HG02970 (cell line): ENCODE measurements around the gene QPCT.
"Not testable (repeated sequence)": the region's sequence is repeated elsewhere in the genome, so short reads cannot be mapped to it uniquely, and the experiment has no call there.

Source experiments
- ATAC-seq: cut with Tn5 transposase; IDR thresholded peaks from one replicate; pipeline ENCODE4 v1.9.1; 2021; ENCODE audit warnings: mild to moderate bottlenecking, moderate library complexity, moderate number of reproducible peaks; ENCODE audit not compliant: unreplicated experiment, low FRiP score

The QPCT gene

DNA sequence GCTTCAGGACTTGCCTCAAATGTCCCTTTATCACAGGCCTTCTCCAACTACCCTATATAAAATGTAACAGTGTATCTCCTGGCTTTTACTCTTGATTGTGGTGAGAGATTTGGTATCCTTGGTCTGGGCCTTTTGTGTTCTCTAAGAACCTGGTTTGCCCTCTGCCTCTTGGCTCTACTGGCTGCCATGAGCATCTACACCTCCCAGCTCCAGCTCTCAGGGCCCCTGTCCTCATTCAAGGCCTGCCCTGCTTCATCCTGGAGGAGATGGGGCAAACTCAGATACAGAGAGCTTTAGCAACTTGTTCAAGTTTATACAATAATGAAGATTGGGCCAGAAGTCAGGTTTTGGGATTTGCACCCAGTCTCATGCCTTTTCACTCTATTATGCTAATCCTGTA, 45.0 kb downstream of the QPCT start:
- no peak for ATAC-seq

DNA sequence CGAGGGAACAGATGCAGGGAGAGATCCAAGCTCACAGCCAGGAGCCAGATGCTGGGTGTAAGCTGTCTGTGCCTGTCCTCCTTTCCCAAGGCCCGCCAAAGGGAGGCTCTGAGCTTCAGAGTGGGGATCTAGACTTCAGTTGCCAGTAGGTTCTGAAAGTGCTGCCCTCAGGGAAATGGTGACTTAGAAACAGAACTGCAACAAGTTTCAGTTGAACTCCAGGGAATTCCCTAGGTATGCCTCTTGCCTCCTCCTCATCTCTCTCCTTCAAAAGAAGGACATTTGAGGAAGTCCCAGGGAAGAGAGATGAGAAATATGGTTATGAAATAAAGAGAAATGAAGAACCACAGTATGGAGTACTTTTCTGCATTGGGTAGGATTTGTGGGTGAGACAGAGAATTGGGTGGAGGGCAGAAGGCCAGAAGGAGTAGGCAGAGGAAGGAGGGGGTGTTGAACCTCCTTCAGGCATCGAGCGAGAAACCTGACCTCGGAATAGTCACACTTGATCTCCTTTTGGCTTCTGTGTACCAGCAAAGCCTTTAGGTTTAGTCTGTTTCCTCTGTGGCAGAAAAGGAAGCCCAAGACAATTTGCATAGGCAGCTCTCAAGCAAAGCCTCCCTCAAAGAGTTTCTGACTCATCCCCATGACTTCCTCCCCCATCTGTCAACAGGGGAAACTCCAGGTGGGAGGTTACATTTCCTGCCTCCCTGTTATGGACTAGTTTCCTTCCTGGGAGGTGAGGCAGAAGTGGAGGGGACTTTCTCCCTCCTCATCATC, 45.7 kb downstream of the QPCT start:
- peak; percentile 84 for ATAC-seq

DNA sequence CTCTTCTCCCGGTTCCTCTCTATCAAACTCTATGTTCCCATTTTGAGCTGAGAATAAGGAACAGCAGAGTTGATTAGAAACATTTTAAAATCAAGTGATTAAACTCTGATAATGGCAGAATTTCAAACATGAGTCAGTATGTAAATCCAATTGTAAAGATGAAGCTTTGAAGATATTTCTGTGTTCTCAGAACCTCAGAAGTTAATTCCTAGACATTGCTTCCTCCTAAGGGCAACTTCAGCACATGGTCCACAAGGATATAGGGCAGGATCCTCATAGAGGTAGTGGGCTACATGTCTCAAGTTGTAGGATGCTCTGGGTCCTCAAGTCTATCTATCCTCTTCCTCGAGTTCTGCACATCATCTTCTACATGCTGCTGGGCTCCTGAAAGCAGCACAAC, 46.3 kb downstream of the QPCT start:
- no peak for ATAC-seq

DNA sequence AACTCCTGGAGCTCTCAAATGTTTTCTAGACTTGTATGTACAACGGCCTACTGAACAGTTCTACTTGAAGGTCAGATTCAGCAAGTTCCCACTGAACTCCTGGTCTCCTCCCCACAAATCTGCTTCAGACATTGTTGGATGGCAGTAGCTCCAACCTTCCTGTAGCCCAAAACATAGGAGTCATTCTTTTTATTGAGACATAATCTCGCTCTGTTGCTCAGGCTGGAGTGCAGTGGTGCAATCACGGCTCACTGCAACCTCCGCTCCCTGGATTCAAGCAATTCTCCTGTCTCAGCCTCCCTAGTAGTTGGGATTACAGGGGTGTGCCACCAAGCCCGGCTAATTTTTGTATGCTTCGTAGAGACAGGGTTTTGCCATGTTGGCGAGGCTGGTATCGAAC, 47.3 kb downstream of the QPCT start:
- ATAC-seq = no peak

DNA sequence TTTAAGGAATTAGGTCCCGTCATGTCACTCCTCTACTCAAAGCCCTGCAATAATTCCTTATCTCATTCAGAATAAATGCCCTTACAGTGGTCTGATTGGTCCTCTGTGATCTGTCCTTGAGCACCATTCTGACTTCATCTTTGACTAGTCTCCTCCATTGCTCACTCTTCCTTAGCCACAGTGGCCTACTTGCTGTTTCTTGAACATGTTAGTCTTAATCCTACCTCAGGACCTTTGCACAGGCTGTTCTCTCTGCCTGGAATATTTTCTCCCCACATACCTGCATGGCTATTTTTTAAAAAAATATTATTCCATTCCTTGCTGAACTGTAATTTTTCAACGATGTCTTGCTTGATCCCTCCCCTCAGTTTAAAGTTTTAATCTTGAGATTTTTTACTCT, 48.0 kb downstream of the QPCT start:
- no peak for ATAC-seq

DNA sequence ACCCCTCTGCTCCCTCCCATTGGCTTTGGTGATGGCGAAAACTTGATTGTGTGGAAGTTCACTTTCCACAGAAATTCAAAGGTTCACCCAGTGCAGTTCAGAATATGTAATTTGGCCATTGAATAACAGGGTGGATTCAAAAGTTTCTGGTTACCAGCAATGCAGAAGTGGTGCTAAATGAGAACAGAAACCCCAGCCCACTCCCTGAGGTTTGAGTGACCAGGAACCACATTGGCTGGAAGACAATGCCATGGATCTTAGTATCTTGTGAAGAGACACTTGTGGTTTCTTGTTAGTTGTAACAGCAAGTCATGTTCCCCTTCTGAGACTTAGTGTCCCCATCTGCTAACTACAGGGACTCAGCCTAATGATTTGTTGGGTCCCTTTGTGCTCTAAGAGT, 49.8 kb downstream of the QPCT start:
- no peak for ATAC-seq

DNA sequence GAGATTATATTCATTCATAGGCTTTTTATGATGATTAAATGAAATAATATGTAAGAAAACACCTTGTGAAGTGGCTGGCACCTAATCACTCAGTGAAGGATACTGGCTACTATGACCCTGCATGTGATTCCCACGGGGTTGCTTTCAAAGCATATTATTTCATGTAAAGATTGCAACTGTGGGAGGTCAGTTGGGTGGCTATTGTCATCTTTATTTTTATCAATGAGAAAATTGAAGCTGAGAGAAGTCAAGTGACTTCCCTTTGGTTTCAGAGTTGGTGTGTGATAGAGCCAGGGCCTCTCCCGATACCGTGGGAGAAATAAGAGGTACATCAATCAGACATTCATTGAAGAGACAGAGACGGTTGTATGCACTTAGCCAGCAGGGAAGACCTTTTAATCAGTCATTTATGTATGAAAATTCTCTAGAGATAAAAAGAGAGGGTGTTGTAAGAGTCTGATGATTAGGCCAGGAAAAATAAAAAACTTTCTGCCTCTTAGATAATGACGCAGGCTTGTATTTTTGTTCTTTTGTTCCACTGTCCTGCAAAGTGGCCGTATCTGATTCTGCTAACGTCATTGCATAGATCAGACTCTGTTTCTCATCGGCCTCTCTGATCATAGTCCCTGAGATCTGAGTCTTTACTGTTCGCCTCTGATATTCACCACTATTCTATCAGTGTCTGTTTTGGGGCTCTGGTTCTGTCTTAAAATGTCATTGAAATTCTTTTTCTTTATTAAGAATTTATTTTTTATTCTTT, 50.5 kb downstream of the QPCT start:
- no peak for ATAC-seq

DNA sequence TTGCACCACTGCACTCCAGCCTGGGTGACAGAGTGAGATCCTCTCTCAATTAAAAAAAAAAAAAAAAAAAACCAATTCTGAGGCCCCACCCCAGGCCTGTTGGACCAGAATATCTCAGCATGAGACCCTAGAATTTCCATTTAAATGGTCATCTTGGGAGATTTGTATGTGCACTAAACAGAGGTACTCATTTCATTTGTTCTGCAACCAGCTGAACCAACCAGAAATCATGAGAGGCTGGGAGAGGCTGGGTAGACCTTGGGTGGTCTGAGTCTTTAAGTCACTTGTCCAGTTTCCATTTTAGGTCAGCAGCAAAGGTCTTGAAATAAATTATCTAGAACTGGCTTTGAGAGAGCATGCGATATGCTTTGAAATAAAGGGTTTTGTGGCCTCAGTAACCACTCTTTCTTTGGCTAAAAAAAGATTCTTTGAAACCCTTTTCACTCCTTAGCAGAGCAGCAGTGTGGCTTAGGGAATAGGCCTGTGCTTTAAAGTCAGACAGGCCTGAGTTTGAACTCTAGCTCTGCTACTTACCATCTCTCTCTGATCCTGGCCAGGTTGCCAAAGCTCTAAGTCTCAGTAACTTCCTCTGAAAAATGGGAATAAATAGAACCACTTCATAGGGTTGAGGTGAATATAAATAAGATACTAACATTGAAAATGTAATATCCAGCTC, 52.6 kb downstream of the QPCT start:
- ATAC-seq = no peak

DNA sequence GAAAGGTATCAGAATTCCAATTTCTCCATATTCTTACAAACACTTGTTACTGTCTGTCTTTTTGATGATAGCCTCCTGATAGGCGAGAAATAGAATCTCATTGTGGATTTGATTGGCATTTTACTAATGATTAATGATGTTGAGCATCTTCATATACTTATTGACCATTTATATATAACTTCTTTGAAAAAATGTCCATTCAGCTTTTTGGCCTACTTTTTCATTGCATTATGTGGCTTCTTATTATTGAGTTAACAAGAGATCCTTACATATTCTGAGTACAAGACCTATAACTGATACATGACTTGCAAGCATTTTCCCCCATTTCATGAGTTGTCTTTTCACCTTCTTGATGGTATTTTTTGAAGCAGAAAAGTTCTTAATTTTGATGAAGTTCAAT, 54.6 kb downstream of the QPCT start:
- no peak for ATAC-seq

DNA sequence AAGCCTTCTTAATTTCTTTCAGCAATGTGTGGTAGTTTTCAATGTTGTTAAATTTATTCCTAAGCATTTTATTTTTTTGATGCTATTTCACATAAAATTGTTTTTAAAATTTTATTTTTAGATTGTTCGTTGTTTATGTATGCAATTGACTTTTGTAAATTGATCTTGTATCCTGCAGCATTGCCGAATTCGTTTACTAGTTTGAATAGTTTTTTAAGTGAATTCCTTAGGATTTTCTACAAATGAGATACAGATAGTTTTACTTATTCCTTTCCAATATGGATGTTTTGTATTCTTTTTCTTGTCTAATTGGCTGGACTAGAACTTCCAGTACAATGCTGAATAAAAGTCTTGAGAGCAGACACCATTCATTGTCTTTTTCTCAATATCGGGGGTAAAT, 55.6 kb downstream of the QPCT start:
- no peak for ATAC-seq

DNA sequence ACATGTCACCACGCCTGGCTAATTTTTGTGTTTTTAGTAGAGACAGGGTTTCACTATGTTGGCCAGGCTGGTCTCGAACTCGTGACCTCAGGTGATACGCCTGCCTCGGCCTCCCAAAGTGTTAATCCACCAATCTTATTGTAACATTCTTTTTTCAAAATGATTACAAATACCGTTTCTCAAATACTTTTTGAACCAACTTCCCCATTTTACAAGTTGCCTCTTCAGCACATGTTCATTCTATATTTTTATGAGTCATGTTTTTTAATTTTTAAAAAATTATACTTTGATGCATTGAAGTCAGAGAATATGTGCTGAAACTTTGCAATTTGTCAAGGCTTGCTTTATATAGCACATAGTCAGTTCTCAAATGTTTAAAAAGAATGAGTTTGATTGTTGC, 58.2 kb downstream of the QPCT start:
- ATAC-seq = no peak

DNA sequence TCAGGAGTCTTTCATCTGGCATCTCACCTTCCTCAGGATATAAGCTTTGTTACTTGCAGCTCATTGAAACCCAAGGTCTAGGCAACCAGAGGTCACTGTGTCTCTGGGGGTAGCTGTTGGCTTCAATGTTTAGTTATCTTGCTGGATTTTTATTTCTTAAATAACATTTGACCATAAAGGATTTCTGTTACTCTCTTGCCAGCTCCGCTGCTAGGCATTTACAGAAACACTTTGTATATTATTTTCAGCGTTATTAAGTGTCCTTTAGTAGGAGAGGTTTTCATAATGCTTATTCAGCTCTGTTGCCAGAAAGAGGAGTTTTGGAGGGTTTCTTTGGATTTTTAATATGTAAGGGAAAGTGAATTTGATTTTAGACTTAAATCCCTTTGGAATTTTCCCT, 61.4 kb downstream of the QPCT start:
- ATAC-seq = no peak

DNA sequence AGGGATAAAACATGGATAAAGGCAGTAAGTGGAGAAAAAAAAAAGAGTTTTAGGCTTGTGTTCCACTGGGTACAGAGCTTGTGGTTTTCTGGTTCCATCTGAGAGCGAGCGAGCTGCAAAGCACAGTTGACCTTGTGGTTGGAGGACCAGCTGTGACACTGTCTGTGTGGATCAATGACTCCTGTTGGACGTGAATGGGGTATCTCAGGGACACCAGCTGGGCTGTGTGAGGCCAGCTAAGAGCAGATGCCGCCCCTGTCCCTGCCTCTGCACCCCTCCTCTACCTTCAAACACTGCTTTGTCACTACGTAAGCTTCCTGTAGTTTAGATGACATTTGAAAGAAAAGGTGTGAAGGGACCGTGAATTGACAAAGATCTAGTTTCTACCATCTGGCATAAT, 67.8 kb downstream of the QPCT start:
- no peak for ATAC-seq

DNA sequence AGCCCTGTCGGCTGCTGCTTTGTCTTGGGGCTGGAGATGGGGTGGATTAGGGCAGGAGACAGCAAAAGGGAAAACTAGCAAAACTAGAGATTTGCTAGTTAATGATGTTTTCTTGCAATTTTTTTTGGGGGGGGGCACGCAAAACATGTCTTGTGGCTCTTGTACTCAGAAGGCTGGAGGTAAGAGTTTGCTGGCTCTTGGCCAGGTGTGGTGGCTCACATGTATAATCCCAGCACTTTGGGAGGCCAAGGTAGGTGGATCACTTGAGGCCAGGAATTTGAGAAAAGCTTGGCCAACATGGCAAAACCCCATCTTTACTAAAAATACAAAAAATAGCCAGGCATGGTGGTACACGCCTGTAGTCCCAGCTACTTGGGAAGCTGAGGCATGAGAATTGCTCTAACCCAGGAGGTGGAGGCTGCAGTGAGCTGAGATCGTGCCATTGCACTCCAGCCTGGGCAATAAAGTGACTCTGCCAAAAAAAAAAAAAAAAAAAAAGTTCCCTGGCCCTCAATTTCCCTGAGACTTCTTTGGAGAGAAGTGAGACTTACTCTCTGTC, 69.6 kb downstream of the QPCT start:
- ATAC-seq = not testable (repeated sequence)

DNA sequence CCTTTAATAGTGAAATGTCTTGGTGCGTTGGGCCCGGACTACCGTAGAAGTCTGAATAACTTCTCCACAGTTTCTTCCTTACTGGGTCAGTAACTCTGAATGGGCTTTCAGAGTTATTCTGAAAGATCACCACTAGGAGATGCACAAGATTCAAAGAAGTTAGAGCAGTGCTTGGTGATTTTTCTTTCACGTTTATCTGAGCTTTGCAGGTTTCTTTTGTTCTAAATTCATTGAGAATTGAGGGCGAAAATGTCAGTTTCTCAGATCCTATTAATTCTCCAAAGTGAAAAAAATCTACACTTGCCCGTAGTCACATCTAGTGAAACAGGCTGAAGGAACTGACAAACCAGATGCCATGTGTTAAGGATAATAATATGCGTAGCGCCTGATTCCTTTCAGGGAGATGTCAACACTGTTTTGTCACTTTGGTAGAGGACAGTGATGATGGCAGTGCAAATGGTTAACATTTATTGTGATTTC, 70.1 kb downstream of the QPCT start:
- no peak for ATAC-seq

DNA sequence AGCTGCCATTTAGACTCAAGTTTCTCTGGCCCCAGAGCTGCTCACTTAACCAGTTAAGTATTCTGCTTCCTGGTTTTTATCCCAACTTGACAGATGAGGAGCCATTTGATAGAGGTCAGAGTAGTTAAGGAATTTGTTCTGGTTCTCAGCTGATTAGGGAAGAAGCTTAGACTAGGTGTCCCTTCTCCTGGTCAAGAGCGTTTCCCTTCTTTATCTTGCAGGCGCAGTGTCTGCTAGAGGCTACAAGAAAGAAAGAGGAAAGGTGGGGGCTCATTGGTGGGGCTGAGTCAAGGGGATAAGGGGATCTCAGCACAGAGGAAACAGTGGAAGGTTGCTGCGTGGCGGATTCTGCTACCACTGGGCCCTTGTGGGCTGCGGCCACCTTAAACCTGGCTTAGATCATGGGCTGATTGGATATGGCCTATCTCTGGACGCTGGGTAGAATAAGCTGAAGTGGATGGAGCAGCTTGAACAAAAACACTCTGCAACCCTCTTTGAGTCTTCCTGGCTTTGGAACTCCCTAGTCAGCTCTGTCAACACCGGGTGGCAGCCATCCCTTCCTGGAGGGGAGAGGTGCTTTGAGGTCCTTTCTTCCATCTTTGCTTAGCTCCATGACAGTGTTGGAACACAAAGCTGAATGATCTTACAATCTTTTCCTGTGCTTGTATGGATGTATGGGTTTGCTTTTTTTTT, 70.8 kb downstream of the QPCT start:
- no peak for ATAC-seq

DNA sequence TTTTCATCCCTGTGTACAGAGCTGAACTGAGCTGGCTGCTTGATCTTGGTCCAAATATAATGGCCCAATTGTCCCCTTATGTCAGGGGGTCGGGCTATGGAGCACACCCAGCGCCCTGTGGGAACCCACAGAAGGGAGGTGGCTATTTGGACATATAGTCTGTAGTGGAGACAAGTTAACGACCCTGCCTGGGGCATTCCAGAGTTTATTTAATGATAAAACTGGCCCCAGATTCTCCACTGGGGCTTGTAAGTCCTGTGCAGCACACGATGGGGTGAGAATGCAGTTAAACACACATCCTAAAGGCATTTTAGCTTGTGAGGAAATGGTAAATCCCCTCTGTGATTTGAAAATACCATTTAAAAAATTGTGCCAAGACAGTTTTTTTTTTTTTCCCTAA, 72.9 kb downstream of the QPCT start:
- ATAC-seq = no peak

DNA sequence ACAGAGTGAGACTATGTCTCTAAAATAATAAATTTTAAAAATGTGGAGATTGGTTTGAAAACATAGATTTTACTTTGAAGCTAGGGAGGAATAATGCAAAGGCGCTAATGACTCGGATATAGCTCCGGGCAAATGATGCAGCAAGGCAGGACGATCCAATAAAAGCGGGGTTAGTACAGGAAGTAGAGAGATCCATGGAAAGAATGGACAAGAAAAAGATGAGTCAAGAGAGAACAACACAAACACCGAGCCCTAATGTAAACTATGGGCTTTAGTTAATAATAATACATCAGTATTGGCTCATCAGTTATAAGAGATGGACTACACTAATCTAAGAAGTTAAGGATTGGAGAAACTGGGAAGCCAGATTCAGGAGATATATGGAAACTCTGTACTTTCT, 74.5 kb downstream of the QPCT start:
- ATAC-seq = no peak

DNA sequence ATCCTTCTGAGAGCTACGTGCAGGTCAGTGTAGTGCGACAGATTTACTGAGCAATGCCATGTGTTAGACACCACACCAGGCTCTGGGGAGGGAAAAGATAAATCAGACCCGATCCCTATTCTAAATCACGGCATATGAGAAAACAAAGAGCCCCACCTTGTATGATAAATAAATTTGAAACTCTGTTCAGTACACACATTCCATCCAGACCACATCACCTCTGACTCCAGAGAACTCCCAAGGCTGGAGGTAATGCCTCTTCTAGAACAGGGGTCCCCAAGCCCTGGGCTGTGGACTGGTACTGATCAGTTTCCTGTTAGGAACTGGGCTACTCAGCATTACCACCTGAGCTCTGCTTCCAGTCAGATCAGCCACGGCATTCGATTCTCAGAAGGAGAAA, 77.3 kb downstream of the QPCT start:
- ATAC-seq = no peak

DNA sequence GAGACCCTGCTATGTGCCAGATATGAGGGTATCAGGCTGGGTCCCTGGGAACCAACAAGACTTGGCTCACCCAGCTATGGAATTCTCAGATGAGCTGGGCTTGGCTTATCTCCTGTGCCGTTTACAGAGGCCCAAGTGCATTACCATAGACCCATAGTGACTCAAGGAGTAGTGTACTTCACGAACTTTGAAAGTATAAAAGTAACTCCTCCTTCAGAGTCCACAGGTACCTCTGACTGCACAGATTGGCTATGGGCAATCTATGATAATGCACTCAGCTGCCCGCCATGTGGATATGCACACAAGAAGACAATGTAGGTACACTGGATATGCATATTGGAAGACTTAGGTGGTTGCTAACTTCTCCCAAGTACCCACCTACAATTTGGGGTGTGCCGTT, 78.4 kb downstream of the QPCT start:
- ATAC-seq = no peak
